HEK293 (cell line): ENCODE measurements around the gene SERINC2.

Experiments used
- CTCF ChIA-PET: fragments of 350-600 bp; formaldehyde crosslinking; extraction: SDS; loops from one replicate; lab custom pipeline; 2021; ENCODE audit warnings: antibody characterized with exemption; lab: Yijun Ruan, JAX
- POLR2A ChIA-PET: fragments of 300-600 bp; formaldehyde crosslinking; extraction: SDS; loops from one replicate; lab custom pipeline; 2020; ENCODE audit warnings: antibody characterized with exemption, inconsistent platforms; lab: Yijun Ruan, JAX
- H3K27ac ChIP-seq: fragments of 200-500 bp; sonication (Bioruptor generic); 2 replicates; pipeline ENCODE4 v1.5.1; 2014; ENCODE audit warnings: low read depth, low read length, control low read depth, inconsistent platforms; ENCODE audit errors: extremely low read depth
- H3K36me3 ChIP-seq, 2 experiments: fragments of 200-500 bp in 1 of 2; sonication (Bioruptor generic) in 1 of 2; 1 replicate in 1 of 2; 2 replicates in 1 of 2; pipeline ENCODE4 v1.5.1; 2014 to 2017; ENCODE audit warnings: inconsistent platforms in 2 of 2, low read length in 2 of 2; ENCODE audit not compliant: control insufficient read depth in 2 of 2, insufficient read depth in 1 of 2
- H3K4me1 ChIP-seq: fragments of 200-500 bp; sonication (Bioruptor generic); 2 replicates; pipeline ENCODE4 v1.5.1; 2014; ENCODE audit warnings: mild to moderate bottlenecking, low read length, inconsistent platforms; ENCODE audit not compliant: control insufficient read depth, insufficient read depth
- H3K4me3 ChIP-seq: 2 replicates; pipeline ENCODE4 v1.5.1; 2011; ENCODE audit warnings: low read depth, mild to moderate bottlenecking, control low read depth, low read length, moderate library complexity
- H3K9me3 ChIP-seq: fragments of 200-500 bp; sonication (Bioruptor generic); 2 replicates; pipeline ENCODE4 v1.5.1; 2014; ENCODE audit warnings: low read depth, low read length, inconsistent platforms; ENCODE audit not compliant: control insufficient read depth, insufficient read depth
- BCL11B ChIP-seq: fragments of 450-650 bp; formaldehyde crosslinking; IDR thresholded peaks from 2 replicates; pipeline ENCODE4 v1.5.1; 2016; ENCODE audit warnings: low read depth, missing biosample characterization, missing genetic modification characterization
- KLF7 ChIP-seq: fragments of 450-650 bp; formaldehyde crosslinking; IDR thresholded peaks from 2 replicates; pipeline ENCODE4 v1.5.1; 2016; ENCODE audit warnings: missing biosample characterization, missing genetic modification characterization, borderline replicate concordance
- SP2 ChIP-seq: fragments of 450-650 bp; formaldehyde crosslinking; IDR thresholded peaks from 2 replicates; pipeline ENCODE4 v1.5.1; 2016; ENCODE audit warnings: missing biosample characterization, missing genetic modification characterization
- WT1 ChIP-seq: fragments of 450-650 bp; formaldehyde crosslinking; IDR thresholded peaks from 2 replicates; pipeline ENCODE4 v1.5.1; 2016; ENCODE audit warnings: missing biosample characterization, missing genetic modification characterization
- ZEB2 ChIP-seq: fragments of 450-650 bp; formaldehyde crosslinking; IDR thresholded peaks from 2 replicates; pipeline ENCODE4 v1.5.1; 2016; ENCODE audit warnings: missing biosample characterization, missing genetic modification characterization
- ZFHX2 ChIP-seq: fragments of 450-650 bp; formaldehyde crosslinking; conservative IDR thresholded peaks from 2 replicates; pipeline ENCODE4 v1.5.1; 2016; ENCODE audit warnings: missing biosample characterization, missing genetic modification characterization
- ZIC2 ChIP-seq: fragments of 450-650 bp; formaldehyde crosslinking; IDR thresholded peaks from 2 replicates; pipeline ENCODE4 v1.5.1; 2016; ENCODE audit warnings: missing biosample characterization, missing genetic modification characterization
- ZNF155 ChIP-seq: fragments of 450-650 bp; formaldehyde crosslinking; IDR thresholded peaks from 2 replicates; pipeline ENCODE4 v1.5.1; 2016; ENCODE audit warnings: missing biosample characterization, missing genetic modification characterization
- ZNF157 ChIP-seq: fragments of 450-650 bp; formaldehyde crosslinking; IDR thresholded peaks from 2 replicates; pipeline ENCODE4 v1.5.1; 2016; ENCODE audit warnings: missing biosample characterization, missing genetic modification characterization
- ZNF292 ChIP-seq: fragments of 450-650 bp; formaldehyde crosslinking; IDR thresholded peaks from 2 replicates; pipeline ENCODE4 v1.5.1; 2016; ENCODE audit warnings: low read depth, missing biosample characterization, missing genetic modification characterization, borderline replicate concordance
- ZNF558 ChIP-seq: fragments of 450-650 bp; formaldehyde crosslinking; IDR thresholded peaks from 2 replicates; pipeline ENCODE4 v1.5.1; 2016; ENCODE audit warnings: missing biosample characterization, missing genetic modification characterization
- ZNF670 ChIP-seq: fragments of 450-650 bp; formaldehyde crosslinking; IDR thresholded peaks from 2 replicates; pipeline ENCODE4 v1.5.1; 2016; ENCODE audit warnings: missing biosample characterization, missing genetic modification characterization, low read depth
- ZNF776 ChIP-seq: fragments of 450-650 bp; formaldehyde crosslinking; IDR thresholded peaks from 2 replicates; pipeline ENCODE4 v1.5.0; 2017; ENCODE audit warnings: missing biosample characterization, missing genetic modification characterization, borderline replicate concordance
- ZNF785 ChIP-seq: fragments of 450-650 bp; formaldehyde crosslinking; IDR thresholded peaks from 2 replicates; pipeline ENCODE4 v1.5.1; 2016; ENCODE audit warnings: missing biosample characterization, missing genetic modification characterization
- ZSCAN23 ChIP-seq: fragments of 450-650 bp; formaldehyde crosslinking; IDR thresholded peaks from 2 replicates; pipeline ENCODE4 v1.5.1; 2016; ENCODE audit warnings: missing biosample characterization, missing genetic modification characterization
- ZSCAN30 ChIP-seq: fragments of 450-650 bp; IDR thresholded peaks from 2 replicates; pipeline ENCODE4 v1.5.1; 2018; ENCODE audit warnings: missing biosample characterization, mild to moderate bottlenecking, missing genetic modification characterization, moderate library complexity
- TF ChIP-seq, protein P1 (sequence below): fragments of 450-650 bp; formaldehyde crosslinking; IDR thresholded peaks from 2 replicates; pipeline ENCODE4 v1.5.1; 2016; ENCODE audit warnings: missing biosample characterization, missing genetic modification characterization
- TF ChIP-seq, protein P2 (sequence below): fragments of 450-650 bp; formaldehyde crosslinking; IDR thresholded peaks from 2 replicates; pipeline ENCODE4 v1.5.1; 2016; ENCODE audit warnings: missing biosample characterization, missing genetic modification characterization
- TF ChIP-seq, protein P3 (sequence below): fragments of 450-650 bp; formaldehyde crosslinking; IDR thresholded peaks from 2 replicates; pipeline ENCODE4 v1.5.1; 2016; ENCODE audit warnings: missing biosample characterization, missing genetic modification characterization
- TF ChIP-seq, protein P4 (sequence below): fragments of 450-650 bp; formaldehyde crosslinking; IDR thresholded peaks from 2 replicates; pipeline ENCODE4 v1.5.1; 2017; ENCODE audit warnings: missing biosample characterization, missing genetic modification characterization
- TF ChIP-seq, protein P5 (sequence below): fragments of 450-650 bp; formaldehyde crosslinking; IDR thresholded peaks from 2 replicates; pipeline ENCODE4 v1.5.1; 2016; ENCODE audit warnings: missing biosample characterization, missing genetic modification characterization

The SERINC2 gene

DNA sequence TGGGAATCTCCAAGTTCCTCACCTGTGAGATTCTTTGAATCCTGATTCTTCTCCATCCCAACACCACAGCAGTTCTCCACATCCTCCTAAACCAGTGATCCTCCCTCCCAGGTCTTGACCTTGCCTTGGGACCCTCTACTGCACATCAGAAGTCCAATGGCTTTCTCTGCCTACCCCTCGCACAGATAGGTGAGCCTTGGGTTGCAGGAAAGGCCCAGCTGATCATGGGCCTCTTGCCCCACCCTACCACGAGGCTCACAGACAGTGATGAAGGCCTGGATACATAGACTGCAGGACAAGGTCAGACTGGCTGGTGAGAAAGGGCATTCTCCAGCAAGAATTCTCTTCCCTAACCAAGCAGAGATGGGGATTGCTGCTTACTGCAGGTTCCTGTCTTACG lies 41.0 kb upstream of the SERINC2 start:
- no peak overlapping the region for H3K4me3 ChIP-seq
- no peak for TF ChIP-seq BCL11B (tag by site-specific recombination)
- TF ChIP-seq ZNF292 (tag by site-specific recombination) = no peak
- TF ChIP-seq WT1 (tag by site-specific recombination) = no peak
- TF ChIP-seq, protein P1, sequence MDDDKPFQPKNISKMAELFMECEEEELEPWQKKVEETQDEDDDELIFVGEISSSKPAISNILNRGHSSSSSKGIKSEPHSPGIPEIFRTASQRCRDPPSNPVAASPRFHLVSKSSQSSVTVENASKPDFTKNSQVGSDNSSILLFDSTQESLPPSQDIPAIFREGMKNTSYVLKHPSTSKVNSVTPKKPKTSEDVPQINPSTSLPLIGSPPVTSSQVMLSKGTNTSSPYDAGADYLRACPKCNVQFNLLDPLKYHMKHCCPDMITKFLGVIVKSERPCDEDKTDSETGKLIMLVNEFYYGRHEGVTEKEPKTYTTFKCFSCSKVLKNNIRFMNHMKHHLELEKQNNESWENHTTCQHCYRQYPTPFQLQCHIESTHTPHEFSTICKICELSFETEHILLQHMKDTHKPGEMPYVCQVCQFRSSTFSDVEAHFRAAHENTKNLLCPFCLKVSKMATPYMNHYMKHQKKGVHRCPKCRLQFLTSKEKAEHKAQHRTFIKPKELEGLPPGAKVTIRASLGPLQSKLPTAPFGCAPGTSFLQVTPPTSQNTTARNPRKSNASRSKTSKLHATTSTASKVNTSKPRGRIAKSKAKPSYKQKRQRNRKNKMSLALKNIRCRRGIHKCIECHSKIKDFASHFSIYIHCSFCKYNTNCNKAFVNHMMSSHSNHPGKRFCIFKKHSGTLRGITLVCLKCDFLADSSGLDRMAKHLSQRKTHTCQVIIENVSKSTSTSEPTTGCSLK (tag by site-specific recombination) = no peak
- TF ChIP-seq, protein P2, sequence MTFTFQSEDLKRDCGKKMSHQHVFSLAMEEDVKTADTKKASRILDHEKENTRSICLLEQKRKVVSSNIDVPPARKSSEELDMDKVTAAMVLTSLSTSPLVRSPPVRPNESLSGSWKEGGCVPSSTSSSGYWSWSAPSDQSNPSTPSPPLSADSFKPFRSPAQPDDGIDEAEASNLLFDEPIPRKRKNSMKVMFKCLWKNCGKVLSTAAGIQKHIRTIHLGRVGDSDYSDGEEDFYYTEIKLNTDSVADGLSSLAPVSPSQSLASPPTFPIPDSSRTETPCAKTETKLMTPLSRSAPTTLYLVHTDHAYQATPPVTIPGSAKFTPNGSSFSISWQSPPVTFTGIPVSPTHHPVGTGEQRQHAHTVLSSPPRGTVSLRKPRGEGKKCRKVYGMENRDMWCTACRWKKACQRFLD (tag by site-specific recombination) = no peak
- TF ChIP-seq, protein P3, sequence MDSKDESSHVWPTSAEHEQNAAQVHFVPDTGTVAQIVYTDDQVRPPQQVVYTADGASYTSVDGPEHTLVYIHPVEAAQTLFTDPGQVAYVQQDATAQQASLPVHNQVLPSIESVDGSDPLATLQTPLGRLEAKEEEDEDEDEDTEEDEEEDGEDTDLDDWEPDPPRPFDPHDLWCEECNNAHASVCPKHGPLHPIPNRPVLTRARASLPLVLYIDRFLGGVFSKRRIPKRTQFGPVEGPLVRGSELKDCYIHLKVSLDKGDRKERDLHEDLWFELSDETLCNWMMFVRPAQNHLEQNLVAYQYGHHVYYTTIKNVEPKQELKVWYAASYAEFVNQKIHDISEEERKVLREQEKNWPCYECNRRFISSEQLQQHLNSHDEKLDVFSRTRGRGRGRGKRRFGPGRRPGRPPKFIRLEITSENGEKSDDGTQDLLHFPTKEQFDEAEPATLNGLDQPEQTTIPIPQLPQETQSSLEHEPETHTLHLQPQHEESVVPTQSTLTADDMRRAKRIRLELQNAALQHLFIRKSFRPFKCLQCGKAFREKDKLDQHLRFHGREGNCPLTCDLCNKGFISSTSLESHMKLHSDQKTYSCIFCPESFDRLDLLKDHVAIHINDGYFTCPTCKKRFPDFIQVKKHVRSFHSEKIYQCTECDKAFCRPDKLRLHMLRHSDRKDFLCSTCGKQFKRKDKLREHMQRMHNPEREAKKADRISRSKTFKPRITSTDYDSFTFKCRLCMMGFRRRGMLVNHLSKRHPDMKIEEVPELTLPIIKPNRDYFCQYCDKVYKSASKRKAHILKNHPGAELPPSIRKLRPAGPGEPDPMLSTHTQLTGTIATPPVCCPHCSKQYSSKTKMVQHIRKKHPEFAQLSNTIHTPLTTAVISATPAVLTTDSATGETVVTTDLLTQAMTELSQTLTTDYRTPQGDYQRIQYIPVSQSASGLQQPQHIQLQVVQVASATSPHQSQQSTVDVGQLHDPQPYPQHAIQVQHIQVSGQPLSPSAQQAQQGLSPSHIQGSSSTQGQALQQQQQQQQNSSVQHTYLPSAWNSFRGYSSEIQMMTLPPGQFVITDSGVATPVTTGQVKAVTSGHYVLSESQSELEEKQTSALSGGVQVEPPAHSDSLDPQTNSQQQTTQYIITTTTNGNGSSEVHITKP (tag by site-specific recombination) = no peak
- TF ChIP-seq, protein P4, sequence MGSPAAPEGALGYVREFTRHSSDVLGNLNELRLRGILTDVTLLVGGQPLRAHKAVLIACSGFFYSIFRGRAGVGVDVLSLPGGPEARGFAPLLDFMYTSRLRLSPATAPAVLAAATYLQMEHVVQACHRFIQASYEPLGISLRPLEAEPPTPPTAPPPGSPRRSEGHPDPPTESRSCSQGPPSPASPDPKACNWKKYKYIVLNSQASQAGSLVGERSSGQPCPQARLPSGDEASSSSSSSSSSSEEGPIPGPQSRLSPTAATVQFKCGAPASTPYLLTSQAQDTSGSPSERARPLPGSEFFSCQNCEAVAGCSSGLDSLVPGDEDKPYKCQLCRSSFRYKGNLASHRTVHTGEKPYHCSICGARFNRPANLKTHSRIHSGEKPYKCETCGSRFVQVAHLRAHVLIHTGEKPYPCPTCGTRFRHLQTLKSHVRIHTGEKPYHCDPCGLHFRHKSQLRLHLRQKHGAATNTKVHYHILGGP = no peak
- TF ChIP-seq ZNF776 (tag by site-specific recombination) = no peak
- TF ChIP-seq ZNF670 (tag by site-specific recombination) = no peak
- no peak overlapping the region for H3K27ac ChIP-seq
- H3K4me1 ChIP-seq = no peaks in the 10 kb centered on the region
- POLR2A ChIA-PET = interaction anchor here (0.7 to 3.8 kb wide), 2 partner anchors 12 to 75 kb away, joined by 3 to 39 read pairs; partner anchors contain the start of genes SNRNP40 and ZCCHC17
- no peaks in the 10 kb centered on the region for H3K9me3 ChIP-seq
- CTCF ChIA-PET = interaction anchor here (0.6 to 1.6 kb wide), 6 partner anchors 19 to 1144 kb away, joined by 3 to 5 read pairs (median 4); no protein-coding TSS in a partner anchor
- H3K36me3 ChIP-seq = peaks cover 0 to 8% of the 10 kb centered on the region in 2 experiments; a peak in 1 of 3 replicates

DNA sequence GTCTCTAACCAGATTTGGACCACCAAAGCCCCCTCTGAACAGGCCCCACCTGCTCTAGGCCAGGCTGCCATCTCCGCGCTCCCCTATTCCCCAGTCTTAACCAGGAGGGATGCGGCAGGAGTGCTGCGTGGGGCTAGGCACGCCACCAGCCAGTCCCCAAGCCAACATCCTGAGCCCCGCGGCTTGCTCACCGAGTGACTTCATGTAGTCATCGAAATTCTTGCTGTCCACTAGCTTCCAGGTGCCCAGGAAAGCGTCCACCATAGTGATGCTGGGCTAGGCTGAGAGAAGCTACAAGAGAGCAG lies 40.3 kb upstream of the SERINC2 start:
- H3K4me3 ChIP-seq = no peak overlapping the region
- no peaks in the 10 kb centered on the region for H3K4me1 ChIP-seq
- CTCF ChIA-PET = interaction anchor here (0.7 to 2.0 kb wide), 3 partner anchors 22 to 192 kb away, joined by 3 to 16 read pairs (median 4); no protein-coding TSS in a partner anchor
- no peak for TF ChIP-seq ZIC2 (tag by site-specific recombination)
- no peak for TF ChIP-seq ZNF155
- TF ChIP-seq ZNF157 (tag by site-specific recombination) = no peak
- no peak for TF ChIP-seq ZSCAN23 (tag by site-specific recombination)
- TF ChIP-seq ZEB2 (tag by site-specific recombination) = no peak
- TF ChIP-seq ZNF785 = no peak
- no peak for TF ChIP-seq KLF7 (tag by site-specific recombination)
- TF ChIP-seq SP2 (tag by site-specific recombination) = no peak
- TF ChIP-seq, protein P5, sequence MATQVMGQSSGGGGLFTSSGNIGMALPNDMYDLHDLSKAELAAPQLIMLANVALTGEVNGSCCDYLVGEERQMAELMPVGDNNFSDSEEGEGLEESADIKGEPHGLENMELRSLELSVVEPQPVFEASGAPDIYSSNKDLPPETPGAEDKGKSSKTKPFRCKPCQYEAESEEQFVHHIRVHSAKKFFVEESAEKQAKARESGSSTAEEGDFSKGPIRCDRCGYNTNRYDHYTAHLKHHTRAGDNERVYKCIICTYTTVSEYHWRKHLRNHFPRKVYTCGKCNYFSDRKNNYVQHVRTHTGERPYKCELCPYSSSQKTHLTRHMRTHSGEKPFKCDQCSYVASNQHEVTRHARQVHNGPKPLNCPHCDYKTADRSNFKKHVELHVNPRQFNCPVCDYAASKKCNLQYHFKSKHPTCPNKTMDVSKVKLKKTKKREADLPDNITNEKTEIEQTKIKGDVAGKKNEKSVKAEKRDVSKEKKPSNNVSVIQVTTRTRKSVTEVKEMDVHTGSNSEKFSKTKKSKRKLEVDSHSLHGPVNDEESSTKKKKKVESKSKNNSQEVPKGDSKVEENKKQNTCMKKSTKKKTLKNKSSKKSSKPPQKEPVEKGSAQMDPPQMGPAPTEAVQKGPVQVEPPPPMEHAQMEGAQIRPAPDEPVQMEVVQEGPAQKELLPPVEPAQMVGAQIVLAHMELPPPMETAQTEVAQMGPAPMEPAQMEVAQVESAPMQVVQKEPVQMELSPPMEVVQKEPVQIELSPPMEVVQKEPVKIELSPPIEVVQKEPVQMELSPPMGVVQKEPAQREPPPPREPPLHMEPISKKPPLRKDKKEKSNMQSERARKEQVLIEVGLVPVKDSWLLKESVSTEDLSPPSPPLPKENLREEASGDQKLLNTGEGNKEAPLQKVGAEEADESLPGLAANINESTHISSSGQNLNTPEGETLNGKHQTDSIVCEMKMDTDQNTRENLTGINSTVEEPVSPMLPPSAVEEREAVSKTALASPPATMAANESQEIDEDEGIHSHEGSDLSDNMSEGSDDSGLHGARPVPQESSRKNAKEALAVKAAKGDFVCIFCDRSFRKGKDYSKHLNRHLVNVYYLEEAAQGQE = no peak
- TF ChIP-seq ZFHX2 (tag by site-specific recombination) = no peak
- TF ChIP-seq ZNF558 (tag by site-specific recombination) = no peak
- no peak for TF ChIP-seq ZSCAN30 (tag by site-specific recombination)
- H3K27ac ChIP-seq = no peak overlapping the region; the same call in 1 of the 2 replicates
- POLR2A ChIA-PET = interaction anchor here (0.6 to 3.8 kb wide), 3 partner anchors 20 to 76 kb away, joined by 3 to 39 read pairs (median 3); partner anchors contain the start of genes SNRNP40 and ZCCHC17
- H3K36me3 ChIP-seq = peaks cover 0 to 1% of the 10 kb centered on the region in 2 experiments; a peak in 1 of 3 replicates
- H3K9me3 ChIP-seq = no peaks in the 10 kb centered on the region
